HG02884 (cell line): ENCODE measurements around the gene EEF2.

Experiments used
- ATAC-seq: cut with Tn5 transposase; IDR thresholded peaks from one replicate; pipeline ENCODE4 v1.9.1; 2021; ENCODE audit warnings: mild to moderate bottlenecking, moderate library complexity; ENCODE audit not compliant: unreplicated experiment

Gene EEF2

DNA sequence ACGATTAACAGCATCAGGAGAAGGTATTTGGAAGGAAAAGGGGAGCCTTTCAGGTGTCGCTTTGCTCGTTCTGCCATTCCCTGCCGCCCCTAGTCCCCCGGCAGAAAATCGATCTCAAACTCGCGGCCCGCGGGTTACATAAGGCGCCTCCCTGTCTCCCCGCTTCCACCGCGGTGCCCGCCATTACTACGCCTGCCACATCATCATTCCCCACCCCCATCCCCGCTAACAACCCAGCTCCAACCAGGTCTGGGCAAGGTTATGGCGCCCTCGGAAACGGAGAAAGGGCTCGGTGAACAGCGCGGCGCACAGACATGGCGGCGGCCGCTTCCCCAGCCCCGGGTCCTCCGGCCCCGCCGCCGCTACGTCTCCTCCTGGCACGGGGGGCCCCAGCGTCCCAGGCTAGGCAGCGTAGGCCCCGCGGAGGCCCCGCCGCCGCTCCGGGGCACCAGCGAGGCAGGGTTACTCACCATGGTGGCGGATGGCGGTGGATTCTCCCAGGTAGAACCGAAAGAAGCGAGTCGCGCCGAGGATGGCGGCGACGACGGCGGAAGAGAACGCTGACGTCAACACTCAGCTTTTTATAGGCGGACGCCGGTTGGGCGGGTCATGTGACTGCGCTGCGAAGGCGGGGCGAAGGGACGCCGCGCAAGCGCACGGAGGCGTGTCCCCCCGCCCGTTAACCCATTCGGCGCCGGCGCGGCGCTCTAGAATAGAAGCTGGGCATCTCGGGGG lies at the start of gene EEF2:
TSS of gene EEF2 (minus strand) at position 556 of the 735 bp plus-strand sequence. CDS start at position 473, 83 bp downstream.
- ATAC-seq = no peak

DNA sequence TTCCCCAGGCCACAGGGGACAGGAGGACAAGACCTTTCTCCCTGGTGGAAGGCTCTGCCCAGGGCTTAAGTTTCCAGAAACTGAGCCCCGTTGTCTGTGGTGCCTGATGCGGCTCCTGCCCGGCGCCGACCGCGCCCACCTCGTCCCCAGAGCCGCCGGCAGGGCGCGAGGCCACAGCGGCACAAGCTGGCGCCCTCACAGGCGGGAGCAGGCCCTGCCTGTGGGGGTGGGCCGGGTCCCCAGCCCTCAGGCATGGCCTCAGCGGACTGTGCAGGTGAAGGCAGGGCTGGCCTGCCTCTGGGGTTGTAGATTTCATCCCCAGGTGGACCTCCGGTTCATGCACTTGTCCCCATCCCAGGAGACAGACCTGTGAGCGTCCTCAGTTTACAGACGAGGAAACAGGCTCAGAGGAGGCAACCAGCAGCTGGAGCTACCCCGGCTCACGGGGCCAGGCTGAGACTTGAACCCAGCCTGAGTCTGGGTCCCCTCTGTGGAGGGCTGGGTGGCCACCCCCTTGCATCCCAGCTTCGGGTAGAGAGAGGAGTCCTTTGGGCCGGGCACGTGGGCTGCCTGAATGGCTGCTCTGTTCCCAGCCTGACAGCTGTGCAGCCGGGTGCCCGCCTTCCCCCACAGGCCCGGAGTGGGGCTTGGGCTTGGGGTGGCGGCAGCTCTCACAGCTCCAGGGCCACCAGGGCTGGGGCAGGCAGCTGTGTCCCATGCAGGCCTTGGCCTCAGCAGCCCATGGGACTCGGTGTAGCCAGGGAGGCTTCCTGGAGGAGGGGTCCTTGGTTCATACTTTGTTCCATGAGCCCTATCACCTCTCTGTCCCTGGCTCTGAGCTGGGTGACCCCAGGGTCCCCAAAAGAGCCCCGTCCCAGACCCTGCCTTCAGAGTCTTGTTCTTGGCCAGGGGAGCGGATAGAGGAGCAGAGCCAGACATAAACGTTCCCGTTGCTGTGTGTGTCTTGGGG lies 49.1 kb upstream of the EEF2 start:
- no peak for ATAC-seq

DNA sequence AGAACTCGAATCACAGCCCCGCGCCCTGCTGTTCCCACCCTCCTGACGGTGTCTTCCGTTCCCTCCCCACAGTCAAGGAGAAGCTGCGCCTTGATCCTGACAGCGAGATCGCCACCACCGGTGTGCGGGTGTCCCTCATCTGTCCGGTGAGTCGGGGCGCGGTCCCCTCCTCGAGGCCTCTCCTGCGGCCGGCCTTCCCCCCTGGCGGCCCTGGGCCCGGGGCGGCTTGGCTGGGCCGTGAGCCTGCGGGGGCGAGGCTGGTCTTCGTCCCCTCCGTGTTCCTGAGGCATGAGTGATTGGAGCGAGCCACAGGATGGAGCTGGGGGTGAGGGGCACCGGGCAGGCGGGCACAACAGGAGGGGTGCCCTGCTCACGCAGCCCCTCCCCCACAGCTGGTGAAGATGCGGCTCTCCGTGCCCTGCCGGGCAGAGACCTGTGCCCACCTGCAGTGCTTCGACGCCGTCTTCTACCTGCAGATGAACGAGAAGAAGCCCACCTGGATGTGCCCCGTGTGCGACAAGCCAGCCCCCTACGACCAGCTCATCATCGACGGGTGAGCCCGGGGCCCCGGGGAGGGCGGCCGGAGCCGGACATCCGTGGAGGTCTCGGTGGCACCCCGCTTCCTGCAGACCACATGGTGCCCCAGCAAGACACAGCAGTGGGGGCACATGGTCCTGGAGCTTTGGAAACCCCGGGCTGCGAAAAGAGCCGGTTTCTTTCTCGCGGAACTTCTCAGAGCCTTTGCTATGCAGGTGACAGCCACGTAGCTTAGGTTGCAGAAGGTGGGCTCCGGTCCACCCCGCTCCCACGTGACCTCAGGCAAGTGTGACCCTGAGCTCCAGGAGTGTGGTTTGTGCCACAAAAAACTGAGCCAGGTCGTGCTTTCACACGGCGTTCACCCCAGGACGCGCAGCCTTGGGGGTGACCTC lies 48.0 kb upstream of the EEF2 start:
- ATAC-seq = no peak

DNA sequence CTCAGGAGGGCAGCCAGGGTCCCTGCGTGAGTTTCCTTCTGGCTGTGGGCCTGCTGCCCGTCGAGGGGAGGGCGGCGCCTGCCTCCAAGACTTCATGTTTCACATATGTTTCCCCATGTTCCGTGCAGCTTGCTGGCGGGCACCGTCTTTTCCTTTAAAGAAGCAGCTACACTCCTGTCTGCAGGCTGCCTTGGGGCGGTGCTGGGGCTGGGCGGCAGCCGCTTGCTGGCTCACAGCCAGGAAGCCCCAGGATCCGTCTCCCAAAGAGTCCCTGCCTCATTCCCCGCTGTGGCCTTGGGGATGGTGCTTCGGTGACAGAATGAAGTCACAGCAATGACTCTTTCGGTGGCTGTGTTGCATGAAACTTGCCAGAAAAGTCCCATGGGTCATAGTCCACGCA lies 47.2 kb upstream of the EEF2 start:
- ATAC-seq = no peak

DNA sequence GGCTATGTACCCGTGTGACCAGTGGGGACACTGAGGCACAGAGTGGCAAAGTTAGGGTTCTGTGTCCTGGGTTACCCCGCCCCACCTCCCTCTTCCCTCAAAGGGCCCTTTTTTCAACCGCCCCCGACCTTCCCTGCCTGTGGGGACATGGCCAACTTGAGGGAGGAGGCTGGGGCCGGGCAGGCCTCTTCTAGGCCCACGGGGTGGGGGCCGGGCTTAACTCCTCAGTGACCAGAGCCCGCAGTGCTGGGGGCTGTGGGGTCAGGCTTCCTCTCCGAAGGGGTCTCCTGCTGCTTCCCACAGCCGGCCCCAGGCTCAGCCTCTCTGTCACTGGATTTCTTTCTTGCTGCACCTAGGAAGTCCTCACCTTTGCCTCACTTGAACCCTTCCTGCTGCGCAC lies 46.2 kb upstream of the EEF2 start:
- ATAC-seq = no peak

DNA sequence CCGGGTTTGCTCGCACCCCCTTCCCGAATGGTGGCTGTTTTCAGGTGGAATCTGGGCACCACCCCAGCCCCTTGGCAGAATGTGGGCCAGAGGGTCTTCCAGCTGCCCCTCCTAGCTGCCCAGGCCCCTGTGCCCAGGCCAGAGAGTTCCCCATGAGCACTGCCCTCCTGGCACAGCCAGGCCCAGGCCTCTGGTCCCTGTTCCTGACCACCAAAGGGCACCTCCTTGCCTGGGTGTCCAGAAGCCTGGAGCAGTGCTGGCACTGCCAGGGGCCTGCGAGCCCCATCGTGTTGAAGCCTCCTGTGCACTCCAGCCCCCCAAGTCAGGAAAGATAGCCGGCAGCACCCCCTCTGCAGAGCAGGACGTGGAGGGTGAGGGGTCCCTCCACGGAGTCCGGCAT lies 45.7 kb upstream of the EEF2 start:
- no peak for ATAC-seq

DNA sequence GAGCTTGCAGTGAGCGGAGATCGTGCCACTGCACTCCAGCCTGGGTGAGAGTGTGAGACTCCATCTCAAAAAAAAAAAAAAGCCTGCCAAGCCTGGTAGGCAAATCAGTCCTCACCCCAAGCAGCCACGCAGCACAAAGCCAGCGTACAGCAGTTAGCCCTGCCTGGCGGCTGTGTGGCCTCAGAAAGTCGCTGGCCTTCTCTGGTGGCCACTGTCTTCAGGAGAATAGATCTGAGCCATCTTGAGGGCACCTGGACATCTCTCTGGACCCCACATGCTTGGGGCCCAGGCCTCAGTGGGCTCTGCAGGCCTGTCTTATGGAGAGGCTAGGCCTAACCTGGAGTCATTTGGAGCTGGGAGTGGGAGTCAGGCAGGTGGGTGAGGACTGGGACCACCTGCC lies 45.3 kb upstream of the EEF2 start:
- ATAC-seq = no peak

DNA sequence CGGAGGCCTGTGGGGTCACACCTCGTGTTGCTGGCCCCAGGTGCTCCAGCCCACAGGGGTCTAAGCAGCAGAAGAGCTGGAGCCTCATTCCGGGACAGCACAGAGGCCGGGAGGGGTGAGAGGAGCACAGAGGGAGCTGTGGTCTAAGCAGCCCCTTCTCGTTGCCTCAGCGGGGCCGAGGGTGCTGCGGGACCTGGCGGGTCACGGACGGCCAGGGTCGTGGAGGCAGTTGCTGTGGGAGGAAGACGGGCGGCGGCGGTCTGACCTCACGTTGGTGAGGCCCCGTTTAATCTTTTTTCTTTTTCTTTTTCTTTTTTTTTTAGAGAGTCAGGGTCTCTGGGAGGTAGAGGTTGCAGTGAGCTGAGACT lies 44.0 kb upstream of the EEF2 start:
- ATAC-seq = no peak

DNA sequence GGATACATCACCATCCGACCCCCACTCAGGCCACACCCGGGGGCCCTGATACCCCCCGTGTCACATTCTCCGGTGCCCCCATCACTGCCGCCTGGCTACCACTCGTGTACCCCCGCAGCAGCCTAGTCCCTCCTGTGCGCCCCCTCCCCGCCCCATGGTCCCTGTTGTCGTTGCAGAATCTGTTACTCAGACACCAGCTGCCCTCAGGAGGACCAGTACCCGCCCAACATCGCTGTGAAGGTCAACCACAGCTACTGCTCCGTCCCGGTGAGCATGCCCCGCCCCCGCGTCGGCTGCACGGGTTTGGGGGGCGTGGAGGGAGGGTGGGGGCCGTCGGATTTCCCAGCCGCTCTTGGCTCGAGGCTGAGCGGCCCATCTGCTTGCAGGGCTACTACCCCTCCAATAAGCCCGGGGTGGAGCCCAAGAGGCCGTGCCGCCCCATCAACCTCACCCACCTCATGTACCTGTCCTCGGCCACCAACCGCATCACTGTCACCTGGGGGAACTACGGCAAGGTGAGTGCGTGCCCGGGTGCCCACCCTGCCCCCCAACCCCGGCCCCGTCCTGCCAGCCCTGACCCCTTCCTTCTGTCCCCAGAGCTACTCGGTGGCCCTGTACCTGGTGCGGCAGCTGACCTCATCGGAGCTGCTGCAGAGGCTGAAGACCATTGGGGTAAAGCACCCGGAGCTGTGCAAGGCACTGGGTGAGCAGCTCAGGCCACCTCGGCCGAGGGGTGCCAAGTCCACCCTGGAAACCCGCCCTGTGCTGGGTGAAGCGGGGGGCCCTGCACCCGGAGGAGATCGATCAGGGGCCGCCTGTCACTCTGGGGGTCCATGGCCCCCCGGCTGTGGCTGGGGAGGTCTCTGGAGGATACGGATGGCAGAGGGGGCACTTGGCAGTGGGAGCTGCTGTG lies 43.3 kb upstream of the EEF2 start:
- ATAC-seq = no peak

DNA sequence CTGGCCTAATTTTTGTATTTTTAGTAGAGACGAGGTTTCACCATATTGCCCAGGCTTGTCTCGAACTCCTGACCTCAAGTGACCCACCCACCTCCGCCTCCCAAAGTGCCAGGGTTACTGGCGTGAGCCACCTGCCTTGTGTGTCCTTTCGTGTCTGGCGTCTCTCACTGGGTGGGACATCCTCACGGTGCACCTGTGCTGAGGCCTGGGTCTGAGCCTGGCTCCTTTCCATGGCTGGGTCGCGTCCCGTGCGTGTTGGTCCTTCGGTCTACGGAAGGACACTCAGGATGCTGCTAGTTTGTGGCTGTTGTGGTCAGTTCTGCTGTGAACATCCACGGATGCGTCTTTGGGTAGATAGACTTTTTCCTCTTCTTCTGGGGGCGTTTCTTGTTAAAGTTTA lies 41.9 kb upstream of the EEF2 start:
- ATAC-seq = no peak

DNA sequence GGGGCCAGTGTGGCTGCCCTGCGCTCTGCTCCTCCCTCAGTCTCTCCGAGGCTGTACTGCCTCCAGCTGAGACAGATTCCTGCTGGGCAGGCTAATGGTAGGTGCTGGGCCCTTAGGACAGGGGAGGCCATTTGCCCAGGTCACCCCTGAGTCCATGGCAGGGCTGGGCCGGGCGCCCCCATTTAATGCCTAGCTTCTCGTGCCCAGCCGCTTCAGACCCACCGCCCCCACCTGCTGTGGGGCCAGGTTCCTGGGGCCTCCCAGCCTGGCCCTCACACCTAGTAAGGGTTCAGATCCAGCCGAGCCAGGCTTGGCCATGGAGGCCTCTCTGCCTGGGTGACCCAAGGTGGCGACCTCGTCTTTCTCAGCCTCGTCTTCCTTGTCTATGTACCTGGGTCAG lies 40.1 kb upstream of the EEF2 start:
- ATAC-seq = no peak

DNA sequence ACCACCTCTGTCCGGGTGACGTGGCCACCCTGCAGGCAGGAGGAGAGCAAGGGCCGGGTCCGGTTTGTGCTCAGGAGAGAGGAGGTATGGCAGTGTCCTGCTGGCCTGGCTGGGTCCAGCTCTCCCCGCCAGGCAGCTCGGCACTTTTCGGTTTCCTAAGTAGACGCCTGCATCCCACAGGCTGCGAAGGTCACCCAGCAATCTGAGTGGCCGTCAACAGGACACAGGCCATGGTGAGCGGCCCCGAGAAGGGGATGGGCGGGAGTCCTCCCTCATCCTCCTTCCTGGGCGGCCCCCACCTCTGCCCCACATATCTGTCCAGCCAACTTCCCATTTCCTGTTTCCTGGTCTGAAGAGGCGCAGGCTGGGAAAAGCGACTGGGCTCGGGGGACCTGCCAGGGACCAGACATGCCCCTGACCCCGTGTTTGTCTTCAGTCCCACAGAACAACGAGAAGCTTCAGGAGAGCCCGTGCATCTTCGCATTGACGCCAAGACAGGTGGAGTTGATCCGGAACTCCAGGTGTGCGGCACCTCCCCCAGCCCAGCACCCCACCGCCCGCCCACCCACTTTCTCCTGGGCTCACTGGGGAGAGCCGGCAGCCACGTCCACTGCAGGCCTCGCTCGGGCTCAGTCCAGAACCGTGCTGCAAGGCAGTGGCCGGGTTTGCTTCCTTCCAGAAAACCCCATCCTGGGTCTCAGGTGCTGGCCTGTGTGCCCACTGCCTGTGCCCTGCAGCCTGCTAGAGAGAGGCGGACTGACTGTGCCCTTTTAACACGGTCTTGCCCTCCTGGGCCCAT lies 38.5 kb upstream of the EEF2 start:
- no peak for ATAC-seq

DNA sequence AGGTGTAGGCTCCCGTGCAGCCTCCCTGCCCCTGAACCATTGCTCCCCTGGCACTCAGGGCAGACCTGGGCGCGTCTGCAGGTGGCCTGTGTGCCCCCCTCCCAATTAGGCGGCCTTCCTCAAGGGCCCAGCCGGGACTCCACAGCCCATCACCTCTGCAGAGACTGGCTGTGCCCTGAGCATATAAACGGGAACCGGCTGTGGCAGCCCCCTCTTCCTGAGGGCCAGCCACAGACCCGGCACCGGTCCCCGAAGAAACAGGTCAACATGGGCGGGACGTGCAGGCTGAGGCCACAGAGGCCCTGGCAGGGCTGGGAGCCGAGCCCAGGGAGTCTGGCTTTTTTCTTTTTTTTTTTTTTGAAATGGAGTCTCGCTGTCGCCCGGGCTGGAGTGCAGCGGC lies 34.3 kb upstream of the EEF2 start:
- ATAC-seq = no peak

DNA sequence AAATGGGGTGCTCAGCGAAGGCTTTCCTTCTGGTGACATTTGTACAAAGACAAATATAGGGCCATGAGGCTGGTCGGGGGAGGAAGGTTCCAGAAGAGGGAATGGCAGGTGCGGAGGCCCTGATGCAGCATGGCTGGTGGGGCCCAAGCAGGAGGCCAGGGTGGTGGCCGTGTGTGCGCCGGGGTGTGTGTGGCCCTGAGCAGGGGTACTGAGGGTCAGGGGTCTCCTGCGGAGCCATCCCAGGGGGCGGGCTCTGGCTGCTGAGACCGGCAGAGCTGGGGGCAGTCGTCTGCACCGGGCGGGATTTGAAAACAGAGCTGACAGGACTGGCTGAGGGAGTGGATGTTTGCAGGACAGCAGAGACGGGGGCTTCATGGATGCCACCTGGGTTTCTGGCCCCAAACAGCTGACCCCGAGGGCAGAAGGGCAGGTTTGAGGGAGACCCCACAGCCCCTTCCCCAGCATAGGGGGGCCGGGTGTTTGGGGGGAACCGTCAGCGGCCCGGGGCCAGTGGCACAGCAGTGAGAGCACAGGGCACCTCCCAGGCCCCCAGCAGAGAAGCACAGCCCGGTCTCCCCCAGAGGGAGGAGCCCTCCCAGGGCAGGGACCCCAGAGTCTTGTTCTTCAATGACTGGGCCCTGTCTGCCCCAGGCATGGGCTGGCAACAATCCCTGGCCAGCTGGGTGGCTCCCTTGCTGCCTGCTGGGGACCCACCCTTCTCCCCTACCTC lies 33.7 kb upstream of the EEF2 start:
- ATAC-seq = no peak

DNA sequence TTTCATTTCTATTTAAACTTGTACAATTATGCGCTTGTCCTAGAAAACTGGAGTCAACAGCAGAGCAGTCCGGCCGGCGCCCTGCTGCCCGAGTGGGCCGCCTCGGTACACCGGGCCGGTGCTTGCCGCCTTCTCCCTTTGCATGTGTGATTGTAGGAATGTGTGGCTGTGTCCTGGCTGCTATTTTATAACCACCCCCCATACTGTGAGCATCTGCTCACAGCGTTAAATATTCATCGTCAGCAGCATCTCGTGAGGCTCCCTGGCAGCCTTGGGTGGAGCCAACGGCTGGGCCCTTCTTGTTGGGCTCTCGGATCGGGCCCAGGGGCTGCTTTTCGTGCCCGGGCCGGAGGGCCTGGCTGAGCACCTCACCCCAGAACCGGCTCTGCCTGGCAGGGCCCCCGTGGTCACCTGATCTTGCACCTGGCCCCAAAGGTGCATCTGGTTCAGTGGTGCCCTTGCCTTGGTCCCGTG lies 32.9 kb upstream of the EEF2 start:
- ATAC-seq = no peak

DNA sequence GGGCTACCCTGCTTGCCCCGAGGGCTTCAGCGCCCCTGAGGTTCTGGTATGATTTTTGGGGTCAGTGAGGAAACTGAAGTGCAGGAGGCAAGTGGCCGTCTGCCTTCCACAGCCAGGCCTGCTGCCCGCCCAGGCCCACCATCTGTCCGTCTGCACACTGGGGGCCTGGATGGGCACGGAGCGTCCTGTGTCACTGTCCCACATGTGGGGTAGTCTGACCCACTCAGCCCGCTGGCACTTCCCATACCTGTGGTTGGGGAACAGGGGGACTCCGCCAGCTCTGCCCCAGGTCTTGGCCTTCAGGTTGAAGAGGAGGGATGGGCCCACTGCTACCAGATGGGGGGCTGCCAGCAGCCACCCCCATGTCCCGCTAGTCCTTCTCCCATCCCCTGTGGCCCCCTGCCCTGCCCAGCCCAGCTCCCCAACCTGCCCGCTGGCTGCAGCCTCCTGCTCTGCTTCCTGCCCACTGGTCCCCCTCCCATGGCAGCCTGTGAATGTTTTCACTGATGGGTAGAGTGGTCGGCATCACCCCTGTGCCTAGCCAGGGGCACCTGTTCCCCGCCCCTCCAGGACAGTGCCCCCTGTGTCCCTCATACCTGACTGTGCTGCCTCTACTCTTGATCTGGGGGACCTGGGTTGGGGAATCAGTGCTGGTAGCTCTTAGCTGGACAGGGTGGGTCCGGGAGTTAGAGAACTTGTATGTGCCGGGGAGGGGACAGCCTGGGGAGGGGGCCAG lies 31.8 kb upstream of the EEF2 start:
- no peak for ATAC-seq

DNA sequence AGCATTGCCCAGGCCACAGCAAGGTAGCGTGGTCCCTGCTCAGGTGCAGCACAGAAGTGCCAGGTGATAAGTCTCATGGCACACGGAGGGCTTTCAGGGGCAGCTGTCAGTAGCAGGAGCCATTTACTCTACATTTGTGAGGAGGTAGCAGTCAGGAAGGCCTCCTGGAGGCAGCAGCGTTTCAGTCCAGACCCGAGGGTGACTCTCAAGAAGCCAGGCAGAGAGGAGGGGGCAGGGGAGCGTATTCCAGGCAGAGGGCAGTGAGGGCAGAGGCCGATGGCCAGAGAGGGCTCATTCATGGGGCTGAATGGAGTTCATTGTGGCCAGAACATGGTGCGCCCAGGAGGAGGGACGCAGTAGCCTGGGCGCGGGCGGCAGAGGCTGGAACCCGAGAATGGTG lies 31.2 kb upstream of the EEF2 start:
- no peak for ATAC-seq
